Left lobe of liver (tissue), 2 donors: ENCODE results near the gene RNF144A. TPM values are rescaled to one million over a fixed set of nuclear protein-coding genes. Genes with fewer than 3 reads are reported as not detected.

Experiments used
- ATAC-seq: fragments of 200-7000 bp; cut with Tn5 transposase; one replicate; pipeline ENCODE4 v1.9.1; 2020; ENCODE audit warnings: mild to moderate bottlenecking, moderate library complexity
- DNase-seq: peaks from one replicate; pipeline ENCODE4 v3.0.0-alpha.2; 2020; ENCODE audit warnings: low spot score
- total RNA-seq: library from RNA; stranded (reverse); gene quantifications from one replicate; pipeline ENCODE4 v1.2.1, GENCODE V29; 2021
- donor health status: DM: no; HTN: no; CAD: no; lungs with moderate emphysema.
- donor health status: DM: no; HTN: yes; CAD: no.

RNF144A gene
- total RNA-seq, 1 donor from 2014 or later = 3.2 TPM

GRCh38 chr2:7071154-7071553 lies 153.9 kb downstream of the RNF144A start:
- ATAC-seq = no peak
- DNase-seq = no peak

GRCh38 chr2:7071916-7072556 lies 154.8 kb downstream of the RNF144A start:
- peak; percentile 67 for ATAC-seq
- DNase-seq = no peak

GRCh38 chr2:7073901-7074300 lies 156.7 kb downstream of the RNF144A start:
- DNase-seq (no peak), ATAC-seq (no peak)

- DNase-seq = no peak
These were observed 158.6 kb downstream of the RNF144A start for GRCh38 chr2:7075834-7076233.

GRCh38 chr2:7077660-7078267 lies 160.6 kb downstream of the RNF144A start:
- ATAC-seq = no peak
- no peak for DNase-seq

More at GRCh38 chr2:7075834-7076233, 158.6 kb downstream of the RNF144A start:
- ATAC-seq = no peak

GRCh38 chr2:7083580-7084509 lies 166.6 kb downstream of the RNF144A start:
- DNase-seq = no peak
- ATAC-seq = peak; percentile 77

- no peak for DNase-seq
- no peak for ATAC-seq
These were observed 167.4 kb downstream of the RNF144A start for GRCh38 chr2:7084601-7085000.

GRCh38 chr2:7089284-7089683 lies 172.1 kb downstream of the RNF144A start:
- ATAC-seq (no peak), DNase-seq (no peak)

GRCh38 chr2:7089898-7090510 lies 172.8 kb downstream of the RNF144A start:
- ATAC-seq = no peak
- DNase-seq = no peak

GRCh38 chr2:7093376-7093775 lies 176.2 kb downstream of the RNF144A start:
- DNase-seq = no peak

More at GRCh38 chr2:7093376-7093775, 176.2 kb downstream of the RNF144A start:
- ATAC-seq = no peak

Other genes starting within 250 kb of the RNF144A start
- 3.2 TPM for gene CMPK2, start 51.5 kb upstream of the RNF144A start, total RNA-seq
- gene RSAD2, start 39.6 kb upstream of the RNF144A start, total RNA-seq = 1.6 TPM